Fibroblast of lung (primary cell): ENCODE data around the gene RAPGEF4. TPM values are rescaled to one million over a fixed set of nuclear protein-coding genes. Genes with fewer than 3 reads are reported as not detected.

Experiments
- DNase-seq, 2 donors: peaks; one replicate each; pipeline versions ENCODE4 v3.0.0 to v3.0.0-alpha.2; 2010; ENCODE audit warnings: low read depth in 2 of 2
- H2AFZ ChIP-seq: 2 replicates; pipeline ENCODE4 v1.5.1; 2012; ENCODE audit warnings: low read length, control low read depth, inconsistent platforms
- H3K27ac ChIP-seq: 2 replicates; pipeline ENCODE4 v1.5.1; 2011; ENCODE audit warnings: low read length, control low read depth; ENCODE audit not compliant: insufficient read depth
- H3K27me3 ChIP-seq: 2 replicates; pipeline ENCODE4 v1.5.1; 2011; ENCODE audit warnings: mild to moderate bottlenecking, low read length; ENCODE audit not compliant: control insufficient read depth, insufficient read depth
- H3K36me3 ChIP-seq: 2 replicates; pipeline ENCODE4 v1.5.1; 2011; ENCODE audit warnings: low read length; ENCODE audit not compliant: control insufficient read depth, insufficient read depth
- H3K4me1 ChIP-seq: 2 replicates; pipeline ENCODE4 v1.5.1; 2011; ENCODE audit warnings: low read length; ENCODE audit not compliant: control insufficient read depth, insufficient read depth; ENCODE audit errors: extremely low read depth
- H3K4me2 ChIP-seq: 2 replicates; pipeline ENCODE4 v1.5.1; 2011; ENCODE audit warnings: low read length, control low read depth; ENCODE audit not compliant: insufficient read depth; ENCODE audit errors: extremely low read depth
- H3K4me3 ChIP-seq, 4 experiments: fragments of 200-600 bp in 1 of 4; sonication (generic) in 1 of 4; replicated peaks in 1 of 4; 2 replicates each; pipeline ENCODE4 v1.5.1; 2011 to 2016; ENCODE audit warnings: low read length in 4 of 4, low read depth in 3 of 4, mild to moderate bottlenecking in 3 of 4, control low read depth in 2 of 4, inconsistent platforms in 1 of 4, mixed read lengths in 1 of 4; ENCODE audit not compliant: insufficient read depth in 1 of 4; ENCODE audit errors: control extremely low read depth in 1 of 4
- H3K79me2 ChIP-seq: 2 replicates; pipeline ENCODE4 v1.5.1; 2012; ENCODE audit warnings: mild to moderate bottlenecking, low read length, inconsistent platforms; ENCODE audit not compliant: control insufficient read depth, insufficient read depth
- H3K9ac ChIP-seq: 2 replicates; pipeline ENCODE4 v1.5.1; 2011; ENCODE audit warnings: mild to moderate bottlenecking, low read length, control low read depth; ENCODE audit not compliant: insufficient read depth
- H3K9me3 ChIP-seq: 2 replicates; pipeline ENCODE4 v1.5.1; 2012; ENCODE audit warnings: low read depth, low read length; ENCODE audit not compliant: control insufficient read depth, insufficient read depth
- H4K20me1 ChIP-seq: 2 replicates; pipeline ENCODE4 v1.5.1; 2011; ENCODE audit warnings: low read length; ENCODE audit not compliant: control insufficient read depth, insufficient read depth; ENCODE audit errors: extremely low read depth
- EZH2 ChIP-seq: IDR thresholded peaks from 2 replicates; pipeline ENCODE4 v1.5.1; 2012; ENCODE audit warnings: low read length, control low read depth, mild to moderate bottlenecking; ENCODE audit errors: missing control alignments
- polyA plus RNA-seq, 2 donors: library from polyadenylated mRNA; depleted of rRNA in 1 of 2; stranded (reverse) in 1 of 2; unstranded in 1 of 2; fragments of >200 nt; gene quantifications; 2 replicates each; pipeline ENCODE4 v1.2.1, GENCODE V29; 2011 to 2012; ENCODE audit warnings: missing spikeins in 1 of 2
- total RNA-seq: library from RNA; depleted of rRNA; stranded (reverse); fragments of >200 nt; gene quantifications from 2 replicates; pipeline ENCODE4 v1.2.1, GENCODE V29; 2014
- TF ChIP-seq, protein P1 (sequence below), 2 donors: IDR thresholded peaks in 1 of 2; conservative IDR thresholded peaks in 1 of 2; 1 replicate in 1 of 2; 2 replicates in 1 of 2; pipeline ENCODE4 v1.5.1; 2011 to 2012; ENCODE audit warnings: low read length in 2 of 2, control low read depth in 1 of 2, inconsistent platforms in 1 of 2, low read depth in 1 of 2, mild to moderate bottlenecking in 1 of 2

Gene RAPGEF4
- total and polyA plus RNA-seq, 2 donors (not counting 1 experiment from before 2014, with no cell fraction given) = 0.51 to 3.0 TPM

DNA sequence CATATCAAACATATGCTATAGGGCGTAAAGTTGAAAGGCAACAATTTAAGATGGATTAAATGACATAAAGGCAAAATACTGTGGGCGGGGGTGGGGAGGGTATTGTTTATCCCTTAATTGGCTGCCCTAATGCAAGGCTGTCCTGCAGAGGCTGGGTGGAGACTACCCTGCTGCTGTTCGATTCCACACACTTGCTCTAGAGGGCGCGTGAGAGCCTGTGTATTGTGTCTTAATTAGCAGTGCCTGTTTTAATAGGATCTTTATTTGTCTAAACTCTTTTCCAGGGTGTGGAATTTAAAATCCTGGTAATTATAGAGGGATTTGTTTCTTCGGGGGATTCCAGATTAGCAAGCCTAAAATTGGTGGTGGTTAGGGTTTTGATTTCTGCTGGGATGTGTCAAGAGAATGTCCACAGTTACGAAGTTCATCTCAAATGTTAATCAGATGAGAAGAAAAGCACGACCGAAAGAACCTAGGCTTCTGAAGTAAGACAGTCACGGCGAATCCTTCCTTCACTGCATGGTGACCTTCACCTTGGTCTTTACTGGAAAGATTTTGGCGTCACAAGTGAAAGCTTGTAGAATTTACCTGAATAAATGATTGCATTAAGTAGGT lies 236.5 kb downstream of the RAPGEF4 start:
- Histone ChIP-seq H3K4me3 (no peak overlapping the region), H3K27ac (no peak overlapping the region)
- DNase-seq = peak; percentile 20 to 62

DNA sequence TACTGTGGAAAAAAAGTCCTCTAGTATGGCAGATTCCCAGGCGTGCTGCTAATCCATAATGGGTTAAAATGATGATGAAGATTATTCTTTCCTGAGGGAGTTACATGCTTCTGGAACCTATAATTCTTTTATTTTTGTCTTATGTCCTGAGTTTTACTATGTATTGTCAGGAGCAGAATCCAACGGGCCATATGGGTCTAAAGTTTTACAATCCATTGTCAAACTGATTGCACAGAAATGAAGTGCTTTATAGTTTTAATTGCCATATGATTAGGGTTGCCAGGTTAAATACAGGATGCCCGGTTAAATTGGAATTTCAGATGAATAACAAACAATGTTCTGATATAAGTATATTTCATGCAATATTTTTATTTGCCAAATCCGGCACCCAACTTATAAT lies 239.1 kb downstream of the RAPGEF4 start:
- no peaks in the 10 kb centered on the region for H3K4me1 ChIP-seq
- TF ChIP-seq, protein P1, sequence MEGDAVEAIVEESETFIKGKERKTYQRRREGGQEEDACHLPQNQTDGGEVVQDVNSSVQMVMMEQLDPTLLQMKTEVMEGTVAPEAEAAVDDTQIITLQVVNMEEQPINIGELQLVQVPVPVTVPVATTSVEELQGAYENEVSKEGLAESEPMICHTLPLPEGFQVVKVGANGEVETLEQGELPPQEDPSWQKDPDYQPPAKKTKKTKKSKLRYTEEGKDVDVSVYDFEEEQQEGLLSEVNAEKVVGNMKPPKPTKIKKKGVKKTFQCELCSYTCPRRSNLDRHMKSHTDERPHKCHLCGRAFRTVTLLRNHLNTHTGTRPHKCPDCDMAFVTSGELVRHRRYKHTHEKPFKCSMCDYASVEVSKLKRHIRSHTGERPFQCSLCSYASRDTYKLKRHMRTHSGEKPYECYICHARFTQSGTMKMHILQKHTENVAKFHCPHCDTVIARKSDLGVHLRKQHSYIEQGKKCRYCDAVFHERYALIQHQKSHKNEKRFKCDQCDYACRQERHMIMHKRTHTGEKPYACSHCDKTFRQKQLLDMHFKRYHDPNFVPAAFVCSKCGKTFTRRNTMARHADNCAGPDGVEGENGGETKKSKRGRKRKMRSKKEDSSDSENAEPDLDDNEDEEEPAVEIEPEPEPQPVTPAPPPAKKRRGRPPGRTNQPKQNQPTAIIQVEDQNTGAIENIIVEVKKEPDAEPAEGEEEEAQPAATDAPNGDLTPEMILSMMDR (conservative IDR thresholded peaks at IDR 0.05 in 1 of 2, IDR thresholded peaks at IDR 0.05 in 1 of 2; ENCODE audit: low read depth in 1 of 2, low read length in 2 of 2) = no peak
- no peak for TF ChIP-seq EZH2
- no peaks in the 10 kb centered on the region for H3K36me3 ChIP-seq
- H3K79me2 ChIP-seq = no peaks in the 10 kb centered on the region
- H2AFZ ChIP-seq = no peak overlapping the region
- H3K4me2 ChIP-seq = no peak overlapping the region
- H3K9me3 ChIP-seq = no peaks in the 10 kb centered on the region
- DNase-seq = no peak
- H3K27me3 ChIP-seq = peaks cover under 1% of the 10 kb centered on the region
- no peak overlapping the region for H3K4me3 ChIP-seq
- H4K20me1 ChIP-seq = no peaks in the 10 kb centered on the region
- H3K27ac ChIP-seq = no peak overlapping the region
- H3K9ac ChIP-seq = no peak overlapping the region

More for the DNA sequence above, 236.5 kb downstream of the RAPGEF4 start:
- no peaks in the 10 kb centered on the region for H3K27me3 ChIP-seq
- H3K4me1 ChIP-seq = peaks cover 7% of the 10 kb centered on the region
- no peak overlapping the region for H2AFZ ChIP-seq
- H3K4me2 ChIP-seq = no peak overlapping the region
- no peaks in the 10 kb centered on the region for H4K20me1 ChIP-seq
- no peaks in the 10 kb centered on the region for H3K36me3 ChIP-seq
- TF ChIP-seq, protein P1 (conservative IDR thresholded peaks at IDR 0.05 in 1 of 2, IDR thresholded peaks at IDR 0.05 in 1 of 2; ENCODE audit: low read depth in 1 of 2, low read length in 2 of 2) = peak; percentile 80 to 98
- no peak for TF ChIP-seq EZH2
- no peaks in the 10 kb centered on the region for H3K9me3 ChIP-seq
- H3K9ac ChIP-seq = no peak overlapping the region
- no peaks in the 10 kb centered on the region for H3K79me2 ChIP-seq

DNA sequence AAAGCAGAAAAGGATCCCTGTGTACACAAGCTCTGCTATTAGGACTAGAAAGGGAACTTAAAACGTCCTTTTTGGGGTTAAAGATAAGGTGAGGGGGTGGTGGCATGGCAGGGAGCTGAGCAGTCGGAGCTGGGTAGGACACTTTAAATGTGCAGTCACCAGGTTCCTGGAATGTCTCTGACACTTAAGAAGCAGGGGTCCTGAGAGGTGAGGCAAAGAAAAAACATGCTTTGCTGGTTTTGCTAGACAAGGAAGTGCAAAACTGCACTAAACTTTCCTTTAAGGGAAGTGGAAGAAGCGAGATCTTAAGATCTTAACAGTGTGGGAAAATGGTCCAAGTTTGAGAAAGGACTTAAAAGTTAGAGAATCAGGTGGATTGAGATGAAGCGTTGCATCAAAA lies 240.5 kb downstream of the RAPGEF4 start:
- Histone ChIP-seq H3K27ac (no peak overlapping the region), H4K20me1 (no peaks in the 10 kb centered on the region), H3K9ac (no peak overlapping the region), H2AFZ (no peak overlapping the region), H3K4me2 (no peak overlapping the region), H3K9me3 (no peaks in the 10 kb centered on the region), H3K27me3 (peaks cover 11% of the 10 kb centered on the region), H3K4me3 (no peak overlapping the region), H3K36me3 (no peaks in the 10 kb centered on the region), H3K4me1 (no peaks in the 10 kb centered on the region), H3K79me2 (no peaks in the 10 kb centered on the region)
- no peak for TF ChIP-seq EZH2
- TF ChIP-seq, protein P1 (conservative IDR thresholded peaks at IDR 0.05 in 1 of 2, IDR thresholded peaks at IDR 0.05 in 1 of 2; ENCODE audit: low read depth in 1 of 2, low read length in 2 of 2) = no peak
- DNase-seq = no peak
